HFF-Myc (cell line): ENCODE data around the gene NHLH1.

Source experiments
- DNase-seq: peaks from one replicate; pipeline ENCODE4 v3.0.0-alpha.2; 2011; ENCODE audit warnings: low read depth; ENCODE audit errors: extremely low read depth
- H3K4me3 ChIP-seq: replicated peaks from 2 replicates; pipeline ENCODE4 v1.5.1; 2011; ENCODE audit warnings: low read depth, mild to moderate bottlenecking, control low read depth, low read length
- TF ChIP-seq, protein P1 (sequence below): IDR thresholded peaks from 2 replicates; pipeline ENCODE4 v1.5.1; 2012; ENCODE audit warnings: mild to moderate bottlenecking, low read depth, low read length, control low read depth; ENCODE audit errors: missing control alignments

Gene NHLH1

DNA sequence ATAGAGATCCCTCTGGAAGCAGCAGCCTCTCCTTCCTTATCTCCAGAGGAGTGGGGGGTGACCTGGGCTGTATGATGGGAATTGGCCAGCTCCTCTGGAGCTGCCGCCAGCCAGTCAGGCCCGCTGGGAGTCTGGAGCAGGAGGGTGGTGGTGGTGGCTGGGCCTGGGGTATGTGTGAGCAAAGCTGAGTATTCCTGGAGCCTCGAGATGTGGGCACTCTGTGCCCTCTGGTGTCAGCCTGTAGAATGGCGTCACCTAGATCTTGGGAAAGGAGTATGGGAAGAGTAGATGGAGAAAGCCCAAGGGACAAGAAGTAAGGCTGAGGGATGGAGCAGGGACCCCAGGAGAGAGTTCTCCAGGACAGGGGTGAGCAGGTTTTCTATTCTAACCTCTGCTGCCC is 49.5 kb downstream of the NHLH1 start:
- DNase-seq, result no peak
- TF ChIP-seq, protein P1, sequence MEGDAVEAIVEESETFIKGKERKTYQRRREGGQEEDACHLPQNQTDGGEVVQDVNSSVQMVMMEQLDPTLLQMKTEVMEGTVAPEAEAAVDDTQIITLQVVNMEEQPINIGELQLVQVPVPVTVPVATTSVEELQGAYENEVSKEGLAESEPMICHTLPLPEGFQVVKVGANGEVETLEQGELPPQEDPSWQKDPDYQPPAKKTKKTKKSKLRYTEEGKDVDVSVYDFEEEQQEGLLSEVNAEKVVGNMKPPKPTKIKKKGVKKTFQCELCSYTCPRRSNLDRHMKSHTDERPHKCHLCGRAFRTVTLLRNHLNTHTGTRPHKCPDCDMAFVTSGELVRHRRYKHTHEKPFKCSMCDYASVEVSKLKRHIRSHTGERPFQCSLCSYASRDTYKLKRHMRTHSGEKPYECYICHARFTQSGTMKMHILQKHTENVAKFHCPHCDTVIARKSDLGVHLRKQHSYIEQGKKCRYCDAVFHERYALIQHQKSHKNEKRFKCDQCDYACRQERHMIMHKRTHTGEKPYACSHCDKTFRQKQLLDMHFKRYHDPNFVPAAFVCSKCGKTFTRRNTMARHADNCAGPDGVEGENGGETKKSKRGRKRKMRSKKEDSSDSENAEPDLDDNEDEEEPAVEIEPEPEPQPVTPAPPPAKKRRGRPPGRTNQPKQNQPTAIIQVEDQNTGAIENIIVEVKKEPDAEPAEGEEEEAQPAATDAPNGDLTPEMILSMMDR, result peak; percentile 51
- H3K4me3 ChIP-seq, result no peak overlapping the region

- no peak for DNase-seq
- no peak overlapping the region for H3K4me3 ChIP-seq
- TF ChIP-seq, protein P1, result no peak
These were observed 51.6 kb downstream of the NHLH1 start for GRCh38 chr1:160418483-160418882.

GRCh38 chr1:160419150-160419837 is 52.4 kb downstream of the NHLH1 start:
- no peak overlapping the region for H3K4me3 ChIP-seq
- TF ChIP-seq, protein P1, result no peak
- DNase-seq, result no peak

GRCh38 chr1:160419838-160420169 is 52.9 kb downstream of the NHLH1 start:
- H3K4me3 ChIP-seq, result no peak overlapping the region
- TF ChIP-seq, protein P1, result no peak
- DNase-seq, result no peak

DNA sequence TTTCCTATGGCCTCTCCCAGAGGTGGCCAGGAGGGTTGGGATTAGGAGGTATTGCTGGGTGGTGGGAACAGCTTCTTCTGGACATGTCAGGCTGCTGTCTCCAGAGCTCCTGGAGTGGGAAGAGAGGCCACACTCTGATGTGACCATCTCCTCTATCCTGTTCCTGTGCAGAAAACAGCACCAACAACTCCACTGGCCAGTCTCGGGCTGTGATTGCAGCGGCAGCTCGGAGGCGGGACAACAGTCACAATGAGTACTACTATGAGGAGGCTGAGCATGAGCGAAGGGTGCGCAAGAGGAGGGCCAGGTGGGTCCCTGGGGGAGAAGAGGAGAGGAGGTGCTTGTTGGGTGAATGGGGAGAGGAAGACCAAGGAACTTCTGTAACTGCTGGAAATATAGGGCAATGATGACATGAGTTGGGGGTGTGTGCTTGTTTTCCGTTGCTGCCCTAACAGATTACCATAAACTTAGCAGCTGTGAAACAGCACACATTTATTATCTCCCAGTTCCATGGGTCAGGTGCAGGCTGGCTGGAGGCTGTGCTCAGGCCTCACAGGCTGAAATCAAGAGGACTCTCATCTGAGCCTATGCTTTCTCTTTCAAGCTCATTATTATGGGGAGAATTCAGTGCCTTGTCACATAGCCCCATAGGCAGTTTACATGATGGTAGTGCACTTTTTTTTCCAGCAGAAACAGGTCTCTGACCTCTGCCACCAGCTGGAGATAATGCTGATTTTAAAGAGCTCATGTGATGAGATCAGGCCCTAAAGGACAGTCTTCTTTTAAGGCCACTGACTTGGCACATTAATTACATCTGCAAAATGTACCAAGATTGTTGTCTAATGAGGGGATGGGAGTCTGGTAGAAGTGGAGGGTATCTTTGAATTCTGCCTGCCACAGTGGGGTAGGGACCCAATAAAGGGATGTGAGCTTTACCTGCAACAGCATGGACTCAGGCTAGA is 54.3 kb downstream of the NHLH1 start:
- TF ChIP-seq, protein P1, result no peak

GRCh38 chr1:160421881-160422280 is 55.0 kb downstream of the NHLH1 start:
- TF ChIP-seq, protein P1, result no peak
- no peak for DNase-seq

More for the DNA sequence above, 54.3 kb downstream of the NHLH1 start:
- DNase-seq, result no peak
- no peak overlapping the region for H3K4me3 ChIP-seq

More at GRCh38 chr1:160421881-160422280, 55.0 kb downstream of the NHLH1 start:
- H3K4me3 ChIP-seq, result no peak overlapping the region
